Upper lobe of left lung (tissue), 6 donors: ENCODE data around the gene TAS1R1. TPM values are rescaled to one million over a fixed set of nuclear protein-coding genes. Genes with fewer than 3 reads are reported as not detected.

Experiments
- ATAC-seq, 2 donors: fragments of 200-7000 bp; cut with Tn5 transposase; one replicate each; pipeline ENCODE4 v1.9.1; 2022; ENCODE audit warnings: mild to moderate bottlenecking in 2 of 2, moderate library complexity in 2 of 2; ENCODE audit not compliant: low FRiP score in 2 of 2
- DNase-seq, 2 donors: peaks; one replicate each; pipeline ENCODE4 v3.0.0-alpha.2; 2019 to 2020
- H3K27ac ChIP-seq, 4 donors: fragments of 200-600 bp; sonication (generic); one replicate each; pipeline ENCODE4 v1.5.1; 2016 to 2019
- H3K27me3 ChIP-seq, 4 donors: fragments of 200-600 bp; sonication (generic); one replicate each; pipeline ENCODE4 v1.5.1; 2017 to 2019
- H3K36me3 ChIP-seq, 4 donors: fragments of 200-600 bp; sonication (generic); one replicate each; pipeline ENCODE4 v1.5.1; 2016 to 2019
- H3K4me1 ChIP-seq, 4 donors: fragments of 200-600 bp; sonication (generic); one replicate each; pipeline ENCODE4 v1.5.1; 2018 to 2019
- H3K4me3 ChIP-seq, 4 donors: fragments of 200-600 bp; sonication (generic); one replicate each; pipeline ENCODE4 v1.5.1; 2017 to 2019; ENCODE audit warnings: mild to moderate bottlenecking in 2 of 4, moderate library complexity in 1 of 4
- H3K9me3 ChIP-seq, 4 donors: fragments of 200-600 bp; sonication (generic); one replicate each; pipeline ENCODE4 v1.5.1; 2018 to 2019
- EP300 ChIP-seq, 4 donors: sonication (generic); formaldehyde crosslinking; IDR thresholded peaks; one replicate each; pipeline ENCODE4 v1.5.1; 2017; ENCODE audit warnings: antibody characterized with exemption in 4 of 4, control low read depth in 2 of 4
- POLR2A ChIP-seq, 4 donors: fragments of 450-650 bp; IDR thresholded peaks; one replicate each; pipeline ENCODE4 v1.5.1; 2016 to 2017; ENCODE audit warnings: antibody characterized with exemption in 4 of 4, mild to moderate bottlenecking in 2 of 4
- POLR2AphosphoS5 ChIP-seq, 2 donors: sonication (generic); formaldehyde crosslinking; IDR thresholded peaks; one replicate each; pipeline ENCODE4 v1.5.1; 2017; ENCODE audit warnings: antibody characterized with exemption in 2 of 2
- WGBS, 2 donors: methylation state at CpG; one replicate each; pipeline ENCODE4 v1.1.5; 2017 to 2018; 5-methylcytosine and 5-hydroxymethylcytosine counted together
- total RNA-seq, 6 donors: library from RNA; depleted of rRNA in 4 of 6; stranded (reverse); fragments of >200 nt in 4 of 6; gene quantifications; one replicate each; pipeline versions ENCODE4 v1.1.0 to v1.2.1, GENCODE V29; 2016 to 2021
- TF ChIP-seq, protein P1 (sequence below), 6 experiments: fragments of 450-650 bp in 4 of 6; fragments of 200-600 bp in 2 of 6; sonication (generic) in 2 of 6; IDR thresholded peaks; one replicate each; pipeline ENCODE4 v1.5.1; 2016 to 2019; ENCODE audit warnings: antibody characterized with exemption in 6 of 6
- donor health status: DM: no; HTN: no; CAD: no; lungs with moderate emphysema.
- donor health status: DM: no; HTN: yes; CAD: no; lungs with severe emphysema.

Gene TAS1R1
- total RNA-seq, 6 donors from 2014 or later: 0.11 to 0.15 TPM; not detected in 4

DNA sequence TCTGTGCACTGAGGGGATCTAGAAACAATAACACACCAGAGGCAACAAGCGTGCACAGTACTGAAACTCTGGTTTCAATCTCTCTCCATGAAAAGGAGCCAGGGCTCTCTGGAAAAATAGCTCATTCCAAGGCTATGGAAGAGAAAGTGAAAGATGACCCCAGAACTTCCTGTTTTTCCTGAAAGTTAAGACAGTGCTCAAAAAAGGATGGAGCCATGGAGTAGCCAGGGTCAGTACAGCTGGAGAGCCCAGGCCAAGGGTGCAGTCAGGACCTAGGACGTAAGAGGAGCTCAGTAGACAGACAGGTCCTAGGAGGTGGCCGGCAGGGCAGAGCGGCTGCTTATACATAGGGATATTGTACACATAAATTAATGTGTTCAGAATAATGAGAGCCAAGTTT, 19.9 kb upstream of the TAS1R1 start:
- no peak for ATAC-seq
- 88 to 92% methylated on average over 4 of the region's 4 CpGs for WGBS, 2 donors
- no peaks in the 10 kb centered on the region for H3K27me3 ChIP-seq

GRCh38 chr1:6536291-6536690, 18.8 kb upstream of the TAS1R1 start:
- DNase-seq (no peak), ATAC-seq (no peak)
- peaks cover 14 to 66% (median 30%) of the 10 kb centered on the region in 4 donors for H3K36me3 ChIP-seq
- H3K27ac ChIP-seq: no peak overlapping the region
- 97 to 100% methylated on average over 4 of the region's 5 CpGs for WGBS, 2 donors
- no peak overlapping the region for H3K4me3 ChIP-seq
- no peaks in the 10 kb centered on the region for H3K27me3 ChIP-seq
- no peaks in the 10 kb centered on the region for H3K9me3 ChIP-seq
- H3K4me1 ChIP-seq: peaks cover 0 to 7% (median 0%) of the 10 kb centered on the region in 4 donors
- TF ChIP-seq POLR2AphosphoS5 (IDR thresholded peaks at IDR 0.05): no peak

More for the DNA sequence above, 19.9 kb upstream of the TAS1R1 start:
- TF ChIP-seq, protein P1, sequence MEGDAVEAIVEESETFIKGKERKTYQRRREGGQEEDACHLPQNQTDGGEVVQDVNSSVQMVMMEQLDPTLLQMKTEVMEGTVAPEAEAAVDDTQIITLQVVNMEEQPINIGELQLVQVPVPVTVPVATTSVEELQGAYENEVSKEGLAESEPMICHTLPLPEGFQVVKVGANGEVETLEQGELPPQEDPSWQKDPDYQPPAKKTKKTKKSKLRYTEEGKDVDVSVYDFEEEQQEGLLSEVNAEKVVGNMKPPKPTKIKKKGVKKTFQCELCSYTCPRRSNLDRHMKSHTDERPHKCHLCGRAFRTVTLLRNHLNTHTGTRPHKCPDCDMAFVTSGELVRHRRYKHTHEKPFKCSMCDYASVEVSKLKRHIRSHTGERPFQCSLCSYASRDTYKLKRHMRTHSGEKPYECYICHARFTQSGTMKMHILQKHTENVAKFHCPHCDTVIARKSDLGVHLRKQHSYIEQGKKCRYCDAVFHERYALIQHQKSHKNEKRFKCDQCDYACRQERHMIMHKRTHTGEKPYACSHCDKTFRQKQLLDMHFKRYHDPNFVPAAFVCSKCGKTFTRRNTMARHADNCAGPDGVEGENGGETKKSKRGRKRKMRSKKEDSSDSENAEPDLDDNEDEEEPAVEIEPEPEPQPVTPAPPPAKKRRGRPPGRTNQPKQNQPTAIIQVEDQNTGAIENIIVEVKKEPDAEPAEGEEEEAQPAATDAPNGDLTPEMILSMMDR (IDR thresholded peaks at IDR 0.05): no peak
- TF ChIP-seq POLR2AphosphoS5 (IDR thresholded peaks at IDR 0.05) (no peak), POLR2A (IDR thresholded peaks at IDR 0.05) (no peak), EP300 (IDR thresholded peaks at IDR 0.05) (no peak)
- H3K27ac ChIP-seq: no peak overlapping the region
- peaks cover 17 to 67% (median 33%) of the 10 kb centered on the region in 4 donors for H3K36me3 ChIP-seq
- no peak for DNase-seq
- no peak overlapping the region for H3K4me3 ChIP-seq
- H3K9me3 ChIP-seq: no peaks in the 10 kb centered on the region
- H3K4me1 ChIP-seq: peaks cover 0 to 7% (median 0%) of the 10 kb centered on the region in 4 donors

- Histone ChIP-seq H3K4me3 (no peak overlapping the region), H3K27ac (no peak overlapping the region), H3K9me3 (no peaks in the 10 kb centered on the region), H3K36me3 (peaks cover 6 to 64% (median 24%) of the 10 kb centered on the region in 4 donors), H3K27me3 (no peaks in the 10 kb centered on the region), H3K4me1 (peaks cover 0 to 7% (median 0%) of the 10 kb centered on the region in 4 donors)
- no peak for TF ChIP-seq POLR2AphosphoS5 (IDR thresholded peaks at IDR 0.05)
- TF ChIP-seq, protein P1 (IDR thresholded peaks at IDR 0.05): no peak
- TF ChIP-seq EP300 (IDR thresholded peaks at IDR 0.05): no peak
- TF ChIP-seq POLR2A (IDR thresholded peaks at IDR 0.05): no peak
- 57 to 60% methylated on average over 3 of the region's 3 CpGs for WGBS, 2 donors
- ATAC-seq (no peak), DNase-seq (no peak)
These were observed 16.2 kb upstream of the TAS1R1 start for GRCh38 chr1:6538956-6539355.

DNA sequence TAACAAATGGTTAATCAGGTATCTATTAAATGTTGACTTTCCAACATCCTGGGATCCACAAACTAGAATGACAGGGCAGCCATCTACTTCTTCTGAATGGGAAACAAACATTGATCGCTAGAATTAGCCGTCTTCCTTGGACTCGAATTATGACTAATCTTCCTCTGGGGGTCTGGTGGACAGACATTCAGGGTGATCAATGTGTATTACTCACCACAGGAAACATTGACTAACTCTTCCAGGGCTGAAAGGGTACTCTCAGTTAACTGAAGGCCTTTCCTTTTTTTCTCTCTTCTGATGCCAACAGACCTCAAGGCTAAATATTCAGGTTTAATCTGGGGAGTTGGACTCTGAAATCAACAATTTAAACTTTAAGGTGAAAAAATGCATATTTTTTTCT, 10.3 kb upstream of the TAS1R1 start:
- no peak for ATAC-seq
- TF ChIP-seq, protein P1 (IDR thresholded peaks at IDR 0.05): no peak
- no peak for TF ChIP-seq EP300 (IDR thresholded peaks at IDR 0.05)
- TF ChIP-seq POLR2A (IDR thresholded peaks at IDR 0.05): no peak
- TF ChIP-seq POLR2AphosphoS5 (IDR thresholded peaks at IDR 0.05): no peak
- 72 to 77% methylated on average over 3 of the region's 3 CpGs for WGBS, 2 donors
- no peak for DNase-seq
- Histone ChIP-seq H3K27ac (no peak overlapping the region), H3K9me3 (no peaks in the 10 kb centered on the region), H3K27me3 (no peaks in the 10 kb centered on the region), H3K4me1 (peaks cover 0 to 18% (median 8%) of the 10 kb centered on the region in 4 donors), H3K36me3 (peaks cover 9 to 90% (median 64%) of the 10 kb centered on the region in 4 donors), H3K4me3 (no peak overlapping the region)

DNA sequence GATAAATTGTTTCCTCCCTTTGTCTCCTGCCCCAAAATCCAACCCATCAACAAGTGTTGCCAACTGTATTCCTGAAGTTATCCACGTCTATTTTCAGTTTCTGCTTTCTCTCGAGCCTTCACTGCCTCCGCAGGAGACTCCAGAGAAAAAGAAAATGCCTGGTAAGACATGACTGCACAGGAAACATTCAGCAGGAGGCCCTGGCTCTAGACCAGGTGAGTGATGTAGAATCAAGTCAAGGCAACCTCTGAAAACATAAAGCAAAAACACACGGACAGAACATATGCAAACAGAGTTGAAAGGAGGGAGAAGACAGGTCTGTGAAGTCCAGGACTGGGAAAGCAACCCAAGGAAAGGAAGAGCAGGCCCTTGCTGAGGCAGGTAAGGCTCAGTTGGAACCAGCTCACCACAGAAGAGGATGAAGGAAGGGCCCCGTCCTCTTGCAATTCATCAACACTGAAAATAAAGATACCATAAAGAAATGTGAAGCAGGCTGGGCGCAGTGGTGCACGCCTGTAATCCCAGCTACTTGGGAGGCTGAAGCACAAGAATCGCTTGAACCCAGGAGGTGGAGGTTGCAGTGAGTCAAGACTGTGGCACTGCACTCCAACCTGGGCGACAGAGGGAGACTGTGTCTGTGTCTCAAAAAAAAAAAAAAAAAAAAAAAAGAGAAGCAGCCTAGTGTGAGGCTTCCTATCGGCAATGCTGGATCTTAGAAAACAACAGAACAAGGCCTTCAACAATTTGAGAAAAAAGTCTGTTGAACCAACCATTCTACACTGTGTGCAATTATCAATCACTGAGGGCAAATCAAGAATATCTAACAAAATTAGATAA, 9.6 kb upstream of the TAS1R1 start:
- TF ChIP-seq EP300 (IDR thresholded peaks at IDR 0.05): no peak
- TF ChIP-seq POLR2AphosphoS5 (IDR thresholded peaks at IDR 0.05): no peak
- TF ChIP-seq POLR2A (IDR thresholded peaks at IDR 0.05): no peak
- TF ChIP-seq, protein P1 (IDR thresholded peaks at IDR 0.05): no peak
- Histone ChIP-seq H3K36me3 (peaks cover 9 to 95% (median 68%) of the 10 kb centered on the region in 4 donors), H3K4me3 (no peak overlapping the region), H3K4me1 (peaks cover 0 to 18% (median 8%) of the 10 kb centered on the region in 4 donors), H3K27ac (peak overlapping the region in 1 of 4 donors; percentile 35), H3K9me3 (no peaks in the 10 kb centered on the region), H3K27me3 (no peaks in the 10 kb centered on the region)
- WGBS, 2 donors: 56 to 61% methylated on average over 10 of the region's 10 CpGs
- ATAC-seq: no peak
- DNase-seq: no peak
